Diencephalon (tissue), 1 donor: Measurements from ENCODE around the gene CEBPZ. TPM values are rescaled to one million over a fixed set of nuclear protein-coding genes. Genes with fewer than 3 reads are reported as not detected.

Experiments
- total RNA-seq: library from RNA; depleted of rRNA; stranded (reverse); fragments of >200 nt; gene quantifications from one replicate; pipeline ENCODE4 v1.2.3, GENCODE V29; 2014

The CEBPZ gene, protein sequence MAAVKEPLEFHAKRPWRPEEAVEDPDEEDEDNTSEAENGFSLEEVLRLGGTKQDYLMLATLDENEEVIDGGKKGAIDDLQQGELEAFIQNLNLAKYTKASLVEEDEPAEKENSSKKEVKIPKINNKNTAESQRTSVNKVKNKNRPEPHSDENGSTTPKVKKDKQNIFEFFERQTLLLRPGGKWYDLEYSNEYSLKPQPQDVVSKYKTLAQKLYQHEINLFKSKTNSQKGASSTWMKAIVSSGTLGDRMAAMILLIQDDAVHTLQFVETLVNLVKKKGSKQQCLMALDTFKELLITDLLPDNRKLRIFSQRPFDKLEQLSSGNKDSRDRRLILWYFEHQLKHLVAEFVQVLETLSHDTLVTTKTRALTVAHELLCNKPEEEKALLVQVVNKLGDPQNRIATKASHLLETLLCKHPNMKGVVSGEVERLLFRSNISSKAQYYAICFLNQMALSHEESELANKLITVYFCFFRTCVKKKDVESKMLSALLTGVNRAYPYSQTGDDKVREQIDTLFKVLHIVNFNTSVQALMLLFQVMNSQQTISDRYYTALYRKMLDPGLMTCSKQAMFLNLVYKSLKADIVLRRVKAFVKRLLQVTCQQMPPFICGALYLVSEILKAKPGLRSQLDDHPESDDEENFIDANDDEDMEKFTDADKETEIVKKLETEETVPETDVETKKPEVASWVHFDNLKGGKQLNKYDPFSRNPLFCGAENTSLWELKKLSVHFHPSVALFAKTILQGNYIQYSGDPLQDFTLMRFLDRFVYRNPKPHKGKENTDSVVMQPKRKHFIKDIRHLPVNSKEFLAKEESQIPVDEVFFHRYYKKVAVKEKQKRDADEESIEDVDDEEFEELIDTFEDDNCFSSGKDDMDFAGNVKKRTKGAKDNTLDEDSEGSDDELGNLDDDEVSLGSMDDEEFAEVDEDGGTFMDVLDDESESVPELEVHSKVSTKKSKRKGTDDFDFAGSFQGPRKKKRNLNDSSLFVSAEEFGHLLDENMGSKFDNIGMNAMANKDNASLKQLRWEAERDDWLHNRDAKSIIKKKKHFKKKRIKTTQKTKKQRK
- total RNA-seq: 52.8 TPM

DNA sequence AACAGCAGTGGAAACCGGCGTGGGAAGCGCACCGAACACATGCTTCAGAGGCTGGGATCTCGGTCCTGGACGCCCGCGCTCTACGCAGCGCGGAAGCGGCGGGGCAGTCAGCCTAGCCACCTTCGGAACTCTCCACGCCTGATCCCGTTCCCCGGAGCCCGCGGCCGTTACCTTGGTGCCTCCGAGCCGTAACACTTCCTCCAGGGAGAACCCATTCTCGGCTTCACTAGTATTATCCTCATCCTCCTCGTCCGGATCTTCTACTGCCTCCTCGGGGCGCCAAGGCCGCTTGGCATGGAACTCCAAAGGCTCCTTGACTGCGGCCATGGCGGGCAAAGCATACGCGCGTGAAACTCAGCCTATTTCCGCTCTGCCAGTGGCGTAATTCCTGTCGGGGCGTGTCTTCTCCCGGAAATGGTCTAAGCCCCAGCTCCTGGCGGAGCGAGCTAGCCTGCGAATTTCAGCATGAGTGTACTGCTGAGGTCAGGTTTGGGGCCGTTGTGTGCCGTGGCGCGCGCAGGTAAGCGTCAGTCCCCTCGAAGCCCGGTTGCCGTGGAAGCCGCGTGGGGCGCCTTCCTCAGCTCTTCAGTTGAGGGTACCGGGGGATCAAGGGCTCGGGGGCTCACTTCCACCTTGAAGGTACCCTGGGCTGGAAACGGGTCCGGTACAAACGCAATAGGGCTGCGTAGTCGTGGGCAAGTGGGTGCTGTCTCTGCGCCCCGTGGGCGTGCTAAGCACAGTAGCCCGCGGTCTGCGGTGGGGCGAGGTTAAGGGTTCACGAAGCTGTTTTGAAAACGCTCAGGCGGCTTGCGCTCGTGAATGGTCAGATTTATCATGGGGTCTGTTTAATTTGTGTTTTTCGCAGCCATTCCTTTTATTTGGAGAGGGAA, at the start of gene CEBPZ, which contains the start of gene NDUFAF7:
Gene CEBPZ, minus strand, starts transcription at position 356 of the 890 bp plus-strand sequence. Its CDS starts 29 bp downstream, at position 327.
Gene NDUFAF7, plus strand, starts transcription at position 418 of the 890 bp plus-strand sequence. Its CDS starts 48 bp downstream, at position 466.

DNA sequence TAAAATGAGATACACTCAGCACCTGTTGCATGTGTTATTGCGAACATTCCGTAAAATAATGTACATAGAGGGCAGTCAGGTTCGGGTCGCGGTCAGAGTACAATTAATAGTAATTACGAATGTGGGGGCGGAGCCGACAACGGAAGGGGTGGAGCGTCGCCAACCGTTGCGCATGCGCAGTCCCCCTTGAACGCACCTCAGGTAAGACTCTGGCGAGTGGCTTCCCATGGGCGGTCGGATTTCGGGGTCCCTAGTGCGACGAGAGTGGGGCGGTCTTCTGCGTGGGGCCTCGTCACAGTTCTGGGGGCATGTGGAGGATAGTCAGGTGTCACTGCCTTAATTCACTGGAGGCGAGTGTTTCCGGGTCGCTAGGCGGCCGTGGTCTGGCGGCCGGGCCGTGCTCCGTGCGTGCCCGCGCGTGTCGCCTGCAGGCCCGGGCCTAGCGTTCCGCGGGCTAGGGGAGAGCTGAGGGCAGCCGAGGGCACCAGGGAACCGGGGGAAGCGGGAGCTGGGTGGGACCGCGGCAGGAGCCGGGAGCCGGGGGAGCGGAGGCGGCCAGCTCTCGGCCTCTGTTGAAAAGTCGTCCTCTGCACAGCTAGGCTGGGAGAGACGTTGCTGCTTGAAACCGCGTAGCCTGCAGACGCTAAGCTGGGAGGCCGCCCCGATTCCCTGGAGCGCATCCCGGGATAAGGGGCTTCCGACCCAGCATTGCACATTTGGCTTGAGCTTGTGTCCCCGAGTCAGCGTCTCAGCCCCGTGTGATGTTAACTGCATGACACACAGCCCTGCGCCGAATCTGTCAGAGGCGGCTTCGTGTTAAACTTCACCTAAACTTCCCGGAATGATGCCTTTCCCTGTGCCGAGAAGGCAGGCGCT, 34.8 kb downstream of the CEBPZ start, which contains the start of gene CEBPZOS:
Gene CEBPZOS, plus strand, starts transcription at position 177 of the 876 bp plus-strand sequence. CDS start 3,209 bp downstream, outside the sequence.

DNA sequence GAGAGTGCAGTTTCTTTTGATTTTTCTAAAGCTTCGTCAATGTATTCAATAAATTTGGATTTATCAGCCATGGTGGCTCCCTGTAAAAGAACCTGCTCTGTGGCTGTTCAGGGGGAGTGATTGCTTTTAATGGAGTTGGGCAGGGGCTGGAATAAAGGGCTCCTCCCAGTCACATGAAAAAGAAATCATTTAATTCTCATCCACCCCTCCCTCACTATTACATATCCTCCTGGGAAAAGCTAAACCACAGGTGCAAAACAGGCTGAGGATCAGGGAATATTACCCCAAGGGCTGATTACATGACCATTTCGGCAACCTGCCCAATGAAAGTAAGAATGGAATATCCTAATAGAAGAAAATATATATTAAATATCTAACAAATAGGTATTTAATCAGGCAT, 42.8 kb downstream of the CEBPZ start, which contains the start of gene SULT6B1:
Gene SULT6B1, minus strand, starts transcription at position 101 of the 400 bp plus-strand sequence. Its CDS starts 30 bp downstream, at position 71.

DNA sequence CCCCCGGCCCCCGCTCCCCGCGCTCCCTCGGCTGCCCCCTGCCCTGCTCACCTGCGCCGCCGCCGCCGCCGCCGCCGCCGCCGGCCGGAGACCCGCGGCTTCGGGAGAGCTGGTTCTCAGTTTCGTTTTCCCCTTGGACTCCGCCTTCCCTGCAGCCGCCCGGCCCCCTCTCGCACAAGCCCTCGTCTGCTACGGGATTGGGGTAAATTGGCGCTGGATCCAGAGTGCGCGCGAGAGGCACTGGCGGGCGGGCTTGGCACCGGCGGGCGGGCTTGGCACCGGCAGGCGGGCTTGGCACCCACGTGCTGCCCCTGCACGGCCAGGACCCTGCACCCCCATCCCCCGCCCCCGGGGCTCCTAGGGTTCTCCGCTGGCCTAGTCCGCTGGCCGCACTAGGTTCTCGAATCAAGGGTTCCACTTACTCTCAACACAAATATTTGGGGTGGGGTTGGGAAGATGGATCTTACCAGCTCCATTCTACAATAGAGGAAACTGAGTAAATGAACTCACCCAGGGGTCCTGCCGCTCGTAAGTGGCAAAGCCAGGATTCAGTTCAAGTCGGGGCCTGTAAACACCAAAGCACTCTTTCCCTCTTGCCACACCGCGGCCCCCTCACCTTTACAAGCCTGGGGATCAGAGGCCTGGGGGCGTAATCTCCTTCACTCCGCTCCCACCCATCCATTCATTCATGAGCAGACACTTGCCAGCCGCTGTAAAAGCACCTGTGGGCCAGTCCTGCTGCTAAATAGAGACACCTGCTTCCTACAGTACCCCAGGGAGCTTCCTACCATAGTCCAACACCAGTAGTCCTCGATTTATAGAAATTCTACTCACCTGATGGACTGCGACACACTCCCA, 74.3 kb downstream of the CEBPZ start, which contains the start of gene EIF2AK2:
Gene EIF2AK2, minus strand, starts transcription at position 124 of the 858 bp plus-strand sequence. CDS start 9,174 bp downstream, outside the sequence.

Other genes starting within 250 kb of the CEBPZ start
- gene HEATR5B, start 147.2 kb downstream of the CEBPZ start, total RNA-seq: 93.2 TPM
- gene GPATCH11, start 147.1 kb downstream of the CEBPZ start, total RNA-seq: 21.5 TPM
- gene EIF2AK2, start 74.6 kb downstream of the CEBPZ start, total RNA-seq: 76.4 TPM
- not detected for gene SULT6B1, start 42.9 kb downstream of the CEBPZ start, total RNA-seq
- 21.9 TPM for gene CEBPZOS, start 35.1 kb downstream of the CEBPZ start, total RNA-seq
- gene NDUFAF7, start 62 bp upstream of the CEBPZ start, total RNA-seq: 29.8 TPM
- gene PRKD3, start 93.2 kb upstream of the CEBPZ start, total RNA-seq: 36.4 TPM
- gene QPCT, start 113.0 kb upstream of the CEBPZ start, total RNA-seq: 41.8 TPM